PC-9 (cell line): Measurements from ENCODE around the gene PLPP1. TPM values are rescaled to one million over a fixed set of nuclear protein-coding genes. Genes with fewer than 3 reads are reported as not detected.

Source experiments
- BruUV-seq: library from RNA; stranded (reverse); fragments of 400-500 nt; replicated peaks from 2 replicates; lab custom pipeline; 2021; lab: Mats Ljungman, UMichigan
- CTCF ChIA-PET: fragments of 300-600 bp; sonication (Branson Sonifier 250); formaldehyde crosslinking; loops from one replicate; lab custom pipeline; 2022; ENCODE audit warnings: antibody characterized with exemption; lab: Charles Lee
- POLR2A ChIA-PET: fragments of 300-600 bp; sonication (Branson Sonifier 250); formaldehyde crosslinking; loops from one replicate; lab custom pipeline; 2022; ENCODE audit warnings: antibody characterized with exemption; ENCODE audit not compliant: unreplicated experiment; lab: Charles Lee
- DNase-seq, 2 experiments: peaks; one replicate each; pipeline versions ENCODE4 v3.0.0 to v3.0.0-alpha.2; 2015 to 2022; ENCODE audit warnings: mixed read lengths in 1 of 2
- H2AFZ ChIP-seq: fragments of 200-600 bp; sonication (generic); 2 replicates; pipeline ENCODE4 v1.8.1; 2017; ENCODE audit warnings: antibody characterized with exemption
- H3F3A ChIP-seq: fragments of 200-600 bp; sonication (generic); 2 replicates; pipeline ENCODE4 v1.8.1; 2017; ENCODE audit warnings: antibody characterized with exemption, mild to moderate bottlenecking, low read depth; ENCODE audit not compliant: insufficient read depth
- H3K27ac ChIP-seq: fragments of 200-600 bp; sonication (generic); 2 replicates; pipeline ENCODE4 v1.6.1; 2016; ENCODE audit warnings: mixed run types
- H3K27me3 ChIP-seq: fragments of 200-600 bp; sonication (generic); 2 replicates; pipeline ENCODE4 v1.6.1; 2016; ENCODE audit warnings: low read depth, mixed run types; ENCODE audit not compliant: insufficient read depth
- H3K36me3 ChIP-seq: fragments of 200-600 bp; sonication (generic); 2 replicates; pipeline ENCODE4 v1.6.1; 2016; ENCODE audit warnings: low read depth, mixed run types
- H3K4me1 ChIP-seq: fragments of 200-600 bp; sonication (generic); replicated peaks from 2 replicates; pipeline ENCODE4 v1.6.1; 2016; ENCODE audit warnings: mixed run types; ENCODE audit not compliant: insufficient read depth
- H3K4me2 ChIP-seq: fragments of 200-600 bp; sonication (generic); 2 replicates; pipeline ENCODE4 v1.6.1; 2017; ENCODE audit warnings: mixed run types
- H3K4me3 ChIP-seq: fragments of 200-600 bp; sonication (generic); 2 replicates; pipeline ENCODE4 v1.6.1; 2016; ENCODE audit warnings: mixed run types
- H3K79me2 ChIP-seq: fragments of 200-600 bp; sonication (generic); 2 replicates; pipeline ENCODE4 v1.6.1; 2017; ENCODE audit warnings: low read depth, mixed run types
- H3K9me2 ChIP-seq: fragments of 200-600 bp; sonication (generic); 2 replicates; pipeline ENCODE4 v1.8.1; 2017; ENCODE audit warnings: mild to moderate bottlenecking; ENCODE audit not compliant: insufficient read depth
- H3K9me3 ChIP-seq: fragments of 200-600 bp; sonication (generic); 2 replicates; pipeline ENCODE4 v1.8.1; 2016; ENCODE audit warnings: low read depth; ENCODE audit not compliant: insufficient read depth
- H4K20me1 ChIP-seq: fragments of 200-600 bp; sonication (generic); 2 replicates; pipeline ENCODE4 v1.8.1; 2017; ENCODE audit not compliant: insufficient read depth
- EZH2 ChIP-seq: fragments of 200-600 bp; sonication (generic); IDR thresholded peaks from 2 replicates; pipeline ENCODE4 v1.8.0; 2017; ENCODE audit warnings: antibody characterized with exemption, low read depth
- intact Hi-C: fragments of 100-400 bp; cut with micrococcal nuclease; formaldehyde crosslinking; loops from one replicate; pipeline ENCODE4 v1.10.0; 2022; ENCODE audit not compliant: unreplicated experiment
- total RNA-seq: library from RNA; stranded (reverse); gene quantifications from 2 replicates; pipeline ENCODE4 v1.2.3, GENCODE V29; 2021
- TF ChIP-seq, protein P1 (sequence below): fragments of 200-600 bp; sonication (generic); conservative IDR thresholded peaks from 2 replicates; pipeline ENCODE4 v1.6.1; 2017; ENCODE audit warnings: mixed run types, antibody characterized with exemption, mild to moderate bottlenecking, moderate library complexity

Gene PLPP1
- total RNA-seq, 1 experiment from 2014 or later = 12.2 TPM

DNA sequence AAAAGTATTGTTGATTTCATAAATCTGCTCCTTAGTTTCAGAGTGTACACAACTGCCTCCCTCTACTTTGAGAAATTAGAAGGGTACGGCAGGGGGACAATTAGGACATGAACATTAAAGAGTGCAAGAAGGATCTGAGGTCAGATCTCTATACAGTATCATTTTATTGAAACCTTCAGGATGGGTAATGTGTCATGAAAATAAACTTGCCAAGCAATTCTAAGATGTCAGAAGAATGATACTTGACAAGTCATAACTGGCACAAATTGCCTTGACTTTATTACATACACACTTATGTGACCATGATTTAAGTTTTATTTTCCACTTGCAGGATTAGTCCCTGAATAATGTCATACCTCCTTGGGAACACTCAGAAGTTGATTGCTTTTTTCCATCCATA is 92.8 kb downstream of the PLPP1 start:
- peaks cover 24% of the 10 kb centered on the region for H3F3A ChIP-seq
- ChIA-PET POLR2A (interaction anchor here (0.6 kb wide), 1 partner anchor 220 kb away, joined by 4 read pairs; no protein-coding TSS in a partner anchor), CTCF (no interaction called here)
- no peaks in the 10 kb centered on the region for H4K20me1 ChIP-seq
- H3K4me3 ChIP-seq = no peak overlapping the region
- no peak overlapping the region for H3K27ac ChIP-seq
- no peak overlapping the region for H3K4me2 ChIP-seq
- peaks cover 24% of the 10 kb centered on the region for H3K4me1 ChIP-seq
- no peaks in the 10 kb centered on the region for H3K27me3 ChIP-seq
- DNase-seq = no peak
- intact Hi-C loops = no loop called here
- no peaks in the 10 kb centered on the region for H3K9me2 ChIP-seq
- peaks cover 3% of the 10 kb centered on the region; the same call in 1 of the 2 replicates for H3K36me3 ChIP-seq
- H3K9me3 ChIP-seq = no peaks in the 10 kb centered on the region; the same call in 1 of the 2 replicates
- H3K79me2 ChIP-seq = no peaks in the 10 kb centered on the region
- no TSS peak for BruUV-seq
- TF ChIP-seq, protein P1, sequence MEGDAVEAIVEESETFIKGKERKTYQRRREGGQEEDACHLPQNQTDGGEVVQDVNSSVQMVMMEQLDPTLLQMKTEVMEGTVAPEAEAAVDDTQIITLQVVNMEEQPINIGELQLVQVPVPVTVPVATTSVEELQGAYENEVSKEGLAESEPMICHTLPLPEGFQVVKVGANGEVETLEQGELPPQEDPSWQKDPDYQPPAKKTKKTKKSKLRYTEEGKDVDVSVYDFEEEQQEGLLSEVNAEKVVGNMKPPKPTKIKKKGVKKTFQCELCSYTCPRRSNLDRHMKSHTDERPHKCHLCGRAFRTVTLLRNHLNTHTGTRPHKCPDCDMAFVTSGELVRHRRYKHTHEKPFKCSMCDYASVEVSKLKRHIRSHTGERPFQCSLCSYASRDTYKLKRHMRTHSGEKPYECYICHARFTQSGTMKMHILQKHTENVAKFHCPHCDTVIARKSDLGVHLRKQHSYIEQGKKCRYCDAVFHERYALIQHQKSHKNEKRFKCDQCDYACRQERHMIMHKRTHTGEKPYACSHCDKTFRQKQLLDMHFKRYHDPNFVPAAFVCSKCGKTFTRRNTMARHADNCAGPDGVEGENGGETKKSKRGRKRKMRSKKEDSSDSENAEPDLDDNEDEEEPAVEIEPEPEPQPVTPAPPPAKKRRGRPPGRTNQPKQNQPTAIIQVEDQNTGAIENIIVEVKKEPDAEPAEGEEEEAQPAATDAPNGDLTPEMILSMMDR = no peak
- no peak for TF ChIP-seq EZH2
- no peak overlapping the region for H2AFZ ChIP-seq

DNA sequence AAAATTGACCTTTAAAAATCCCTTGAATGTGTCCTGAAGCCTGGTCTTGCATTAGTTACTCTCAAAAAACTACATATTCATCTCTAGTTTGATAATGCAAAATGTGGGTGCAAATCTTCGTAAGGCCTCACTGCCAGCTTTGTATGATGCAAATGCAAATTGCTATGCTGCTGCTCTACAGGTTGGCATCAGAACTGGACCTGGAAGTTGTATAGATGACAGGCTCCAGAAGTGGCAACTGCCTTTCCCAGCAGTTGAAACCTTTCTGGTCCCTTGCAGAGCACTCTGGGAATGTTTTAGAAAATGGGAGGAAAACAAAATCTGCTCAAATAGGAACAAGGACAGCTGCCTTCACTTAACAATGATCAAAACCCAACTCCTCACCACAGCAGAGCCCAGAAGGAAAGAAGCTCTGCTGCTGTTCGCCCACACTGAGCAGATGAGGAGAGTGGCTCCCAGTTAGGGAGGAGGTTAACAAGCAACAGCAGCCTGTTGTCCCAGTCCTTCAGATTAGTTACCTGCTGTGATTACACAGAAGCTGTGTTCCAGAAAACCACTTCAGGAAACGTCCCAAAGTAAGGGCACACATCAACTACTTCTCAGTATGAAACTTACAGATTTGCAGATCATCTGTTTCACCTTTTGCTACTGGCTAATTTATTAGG is 93.5 kb downstream of the PLPP1 start:
- H3K4me3 ChIP-seq = no peak overlapping the region
- H3K9me3 ChIP-seq = no peaks in the 10 kb centered on the region; the same call in 1 of the 2 replicates
- peaks cover 28% of the 10 kb centered on the region for H3F3A ChIP-seq
- peaks cover 3% of the 10 kb centered on the region; the same call in 1 of the 2 replicates for H3K36me3 ChIP-seq
- TF ChIP-seq, protein P1 = no peak
- TF ChIP-seq EZH2 = no peak
- peaks cover 29% of the 10 kb centered on the region for H3K4me1 ChIP-seq
- no peak overlapping the region for H3K27ac ChIP-seq
- no peak for DNase-seq
- BruUV-seq = no TSS peak
- no peaks in the 10 kb centered on the region for H3K27me3 ChIP-seq
- no peaks in the 10 kb centered on the region for H3K79me2 ChIP-seq
- H4K20me1 ChIP-seq = no peaks in the 10 kb centered on the region
- no peak overlapping the region for H3K4me2 ChIP-seq
- ChIA-PET CTCF (no interaction called here), POLR2A (interaction anchor here (0.6 kb wide), 1 partner anchor 221 kb away, joined by 4 read pairs; no protein-coding TSS in a partner anchor)
- H2AFZ ChIP-seq = no peak overlapping the region
- intact Hi-C loops = no loop called here
- no peaks in the 10 kb centered on the region for H3K9me2 ChIP-seq

DNA sequence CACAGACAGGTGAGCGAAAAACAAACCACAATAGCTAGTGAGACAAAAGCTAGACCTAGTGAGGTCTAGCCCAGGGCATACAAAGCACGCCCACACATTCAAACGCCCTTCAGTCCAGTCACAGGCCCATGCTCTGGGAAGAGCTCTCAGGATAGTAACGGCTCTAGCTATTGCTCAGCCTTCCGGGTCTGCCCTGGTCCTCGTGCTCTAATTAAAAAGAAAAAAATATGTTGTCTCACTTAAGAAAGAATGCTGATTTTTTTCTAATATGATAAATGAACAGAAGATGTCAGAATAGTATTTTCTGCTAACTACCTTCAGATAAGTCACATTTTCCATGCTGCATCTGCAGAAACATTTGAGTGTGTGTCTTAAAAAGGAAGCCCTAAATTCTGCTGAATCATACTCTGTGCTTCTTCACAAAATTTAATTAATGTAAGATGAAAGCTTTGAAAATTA is 94.5 kb downstream of the PLPP1 start:
- CTCF ChIA-PET = no interaction called here

More for the DNA sequence above, 94.5 kb downstream of the PLPP1 start:
- peaks cover 3% of the 10 kb centered on the region; the same call in 1 of the 2 replicates for H3K36me3 ChIP-seq
- no peak for TF ChIP-seq EZH2
- TF ChIP-seq, protein P1 = no peak
- no peak overlapping the region for H2AFZ ChIP-seq
- H4K20me1 ChIP-seq = no peaks in the 10 kb centered on the region
- H3K4me1 ChIP-seq = peaks cover 29% of the 10 kb centered on the region
- no peaks in the 10 kb centered on the region for H3K79me2 ChIP-seq
- peaks cover 28% of the 10 kb centered on the region for H3F3A ChIP-seq
- H3K27ac ChIP-seq = no peak overlapping the region
- intact Hi-C loops = no loop called here
- no peaks in the 10 kb centered on the region for H3K9me2 ChIP-seq
- H3K9me3 ChIP-seq = no peaks in the 10 kb centered on the region; the same call in 1 of the 2 replicates
- no peak overlapping the region for H3K4me2 ChIP-seq
- POLR2A ChIA-PET = no interaction called here
- no peak overlapping the region for H3K4me3 ChIP-seq
- no peak for DNase-seq
- BruUV-seq = no TSS peak
- H3K27me3 ChIP-seq = no peaks in the 10 kb centered on the region
